T1000 (cell line): ENCODE measurements around the gene ZBTB42.
"Not testable (repeated sequence)": the region's sequence is repeated elsewhere in the genome, so short reads cannot be mapped to it uniquely, and the experiment has no call there.

ENCODE experiments used
- DNase-seq: peaks from one replicate; lab custom pipeline; 2025; ENCODE audit warnings: mixed read lengths; lab: John Stamatoyannopoulos, UW

ZBTB42 gene

DNA sequence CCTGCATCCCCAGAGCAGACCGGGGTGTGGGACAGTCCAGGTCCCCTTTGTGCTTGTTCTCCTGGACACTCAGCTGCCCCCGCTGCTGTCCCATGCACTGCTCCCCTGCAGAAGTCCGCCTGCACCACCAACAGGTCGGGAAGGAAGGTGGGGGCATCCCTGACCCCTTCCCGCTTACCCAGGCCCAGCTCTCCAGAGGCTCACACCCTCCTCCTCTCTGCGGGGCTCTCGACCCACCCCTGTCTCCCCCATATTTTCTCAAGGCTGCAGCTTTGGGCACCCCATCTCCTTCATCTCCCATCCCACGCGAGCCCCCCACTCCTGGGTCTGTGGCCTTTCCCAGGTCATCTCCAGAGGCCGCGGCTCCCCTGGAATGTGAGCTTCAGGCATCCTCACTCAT is 9.4 kb downstream of the ZBTB42 start:
- DNase-seq, result no peak

- DNase-seq, result no peak
Observed at GRCh38 chr14:104813286-104813685, 12.4 kb downstream of the ZBTB42 start.

DNA sequence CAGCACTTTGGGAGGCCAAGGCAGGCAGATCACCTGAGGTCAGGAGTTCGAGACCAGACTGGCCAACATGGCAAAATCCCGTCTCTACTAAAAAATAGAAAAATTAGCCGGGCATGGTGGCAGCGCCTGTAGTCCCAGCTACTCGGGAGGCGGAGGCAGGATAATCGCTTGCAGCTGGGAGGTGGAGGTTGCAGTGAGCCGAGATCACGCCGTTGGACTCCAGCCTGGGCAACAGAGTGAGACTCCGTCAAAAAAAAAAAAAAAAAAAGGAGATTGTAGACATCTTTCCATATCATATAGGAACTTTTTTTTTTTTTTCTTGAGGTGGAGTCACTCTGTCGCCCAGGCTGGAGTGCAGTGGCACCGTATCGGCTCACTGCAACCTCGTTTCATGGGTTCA is 13.8 kb downstream of the ZBTB42 start:
- DNase-seq, result not testable (repeated sequence)

- DNase-seq, result no peak
Observed at GRCh38 chr14:104816616-104816884, 15.6 kb downstream of the ZBTB42 start.

DNA sequence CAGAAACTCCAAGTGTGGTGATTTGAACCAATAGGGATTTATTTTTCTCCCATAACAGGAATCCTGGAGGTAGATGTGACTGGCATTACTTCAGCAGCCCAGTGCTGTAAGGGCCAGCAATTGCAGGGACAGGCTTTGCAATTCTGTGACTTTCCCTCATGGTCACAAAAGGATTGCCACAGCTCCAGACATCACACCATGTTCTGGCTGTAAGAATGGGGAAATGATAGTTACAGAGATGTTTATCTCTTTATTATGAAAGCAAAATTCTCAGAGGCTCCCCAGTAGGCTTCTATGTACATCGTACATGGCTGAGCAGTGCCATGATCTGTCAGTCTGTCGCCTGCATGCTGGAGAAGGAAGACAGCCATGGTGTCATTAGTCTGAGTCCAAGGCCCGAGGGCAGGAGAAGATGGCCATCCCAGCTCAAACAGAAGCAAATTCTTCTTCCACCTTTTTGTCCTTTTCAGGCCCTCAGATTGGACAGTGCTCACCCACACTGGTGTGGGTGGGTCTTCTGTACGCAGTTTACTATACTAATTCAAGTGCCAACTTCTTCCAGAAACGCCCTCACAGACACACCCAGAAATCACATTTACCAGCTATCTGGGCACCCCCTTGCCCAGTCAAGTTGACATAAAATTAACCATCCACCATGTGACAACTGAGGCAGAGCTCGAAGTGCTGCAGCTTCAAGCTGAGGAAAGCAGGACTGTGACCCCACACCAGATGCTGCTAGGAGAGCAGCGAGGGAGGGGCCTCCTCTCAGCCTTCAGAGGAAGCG is 17.2 kb downstream of the ZBTB42 start:
- DNase-seq, result no peak

DNA sequence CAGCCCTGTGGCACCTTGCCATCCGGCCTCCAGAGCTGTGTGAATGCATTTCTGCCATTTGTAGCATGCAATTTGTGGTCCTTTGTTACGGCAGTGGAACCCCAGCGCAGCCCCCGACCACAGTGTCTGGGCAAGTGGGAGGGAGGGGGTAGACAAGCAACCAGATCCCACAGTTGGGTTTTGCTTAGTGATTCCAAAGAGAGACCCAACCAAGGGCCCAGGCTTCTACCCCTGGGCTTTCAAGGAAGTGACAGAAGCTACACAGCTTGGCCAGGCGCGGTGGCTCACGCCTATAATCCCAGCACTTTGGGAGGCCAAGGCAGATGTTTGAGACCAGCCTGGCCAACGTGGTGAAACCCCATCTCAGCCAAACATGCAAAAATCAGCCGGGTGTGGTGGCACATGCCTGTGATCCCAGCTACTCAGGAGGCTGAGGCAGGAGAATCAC is 17.8 kb downstream of the ZBTB42 start:
- no peak for DNase-seq

DNA sequence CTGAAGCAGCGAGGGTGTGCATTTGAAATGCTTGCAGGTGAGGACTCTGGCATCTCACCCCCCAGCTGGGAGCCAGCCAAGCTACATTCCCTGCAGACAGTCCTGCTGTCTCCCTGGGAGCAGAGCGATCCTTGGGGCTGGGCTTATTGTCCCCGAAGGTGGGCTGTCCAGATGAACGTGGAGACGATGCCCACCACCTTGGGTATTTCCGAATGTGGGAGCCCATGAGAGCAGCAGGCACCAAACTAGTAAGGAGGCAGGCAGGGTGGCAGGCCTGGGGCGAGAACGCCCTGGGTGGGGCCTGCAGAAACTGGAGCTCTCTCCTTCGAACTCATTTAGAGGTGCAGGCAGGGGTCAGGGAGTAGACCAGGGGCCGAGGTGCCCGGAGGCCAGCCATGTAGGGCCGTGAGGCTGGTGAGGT is 18.5 kb downstream of the ZBTB42 start:
- DNase-seq, result no peak

- DNase-seq, result no peak
Observed at GRCh38 chr14:104820669-104821228, 19.8 kb downstream of the ZBTB42 start.

GRCh38 chr14:104821229-104821945 is 20.5 kb downstream of the ZBTB42 start:
- no peak for DNase-seq

DNA sequence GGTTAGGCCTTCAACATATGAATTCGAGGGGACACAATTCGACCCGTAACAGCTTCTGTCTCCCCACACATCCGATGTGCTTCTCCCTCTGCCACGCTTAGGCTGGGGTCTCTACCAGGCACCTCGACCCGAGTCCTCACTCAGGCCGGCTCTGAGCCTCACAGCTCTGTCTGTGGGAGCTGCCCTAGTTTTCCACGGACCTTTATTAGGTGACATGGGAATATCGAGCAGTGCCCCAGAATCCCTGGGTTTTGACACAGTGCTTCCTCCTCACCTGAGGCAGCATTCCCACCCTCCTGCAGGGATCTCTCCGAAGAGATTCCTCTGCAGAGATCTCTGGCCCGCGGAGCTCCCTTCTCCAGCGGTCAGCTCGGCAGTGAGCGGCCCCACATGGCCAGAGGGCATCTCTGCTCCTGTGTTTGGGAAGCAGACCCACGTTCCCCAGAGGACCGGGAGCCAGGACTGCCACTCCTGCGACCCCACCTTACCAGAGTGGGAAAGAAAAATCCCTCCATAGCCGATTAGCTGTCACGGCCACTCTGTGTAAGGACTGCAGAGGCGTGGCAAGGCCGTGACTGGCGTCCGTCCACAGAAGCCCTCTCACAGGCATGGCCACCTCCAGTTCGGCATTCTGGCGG is 21.2 kb downstream of the ZBTB42 start:
- no peak for DNase-seq

DNA sequence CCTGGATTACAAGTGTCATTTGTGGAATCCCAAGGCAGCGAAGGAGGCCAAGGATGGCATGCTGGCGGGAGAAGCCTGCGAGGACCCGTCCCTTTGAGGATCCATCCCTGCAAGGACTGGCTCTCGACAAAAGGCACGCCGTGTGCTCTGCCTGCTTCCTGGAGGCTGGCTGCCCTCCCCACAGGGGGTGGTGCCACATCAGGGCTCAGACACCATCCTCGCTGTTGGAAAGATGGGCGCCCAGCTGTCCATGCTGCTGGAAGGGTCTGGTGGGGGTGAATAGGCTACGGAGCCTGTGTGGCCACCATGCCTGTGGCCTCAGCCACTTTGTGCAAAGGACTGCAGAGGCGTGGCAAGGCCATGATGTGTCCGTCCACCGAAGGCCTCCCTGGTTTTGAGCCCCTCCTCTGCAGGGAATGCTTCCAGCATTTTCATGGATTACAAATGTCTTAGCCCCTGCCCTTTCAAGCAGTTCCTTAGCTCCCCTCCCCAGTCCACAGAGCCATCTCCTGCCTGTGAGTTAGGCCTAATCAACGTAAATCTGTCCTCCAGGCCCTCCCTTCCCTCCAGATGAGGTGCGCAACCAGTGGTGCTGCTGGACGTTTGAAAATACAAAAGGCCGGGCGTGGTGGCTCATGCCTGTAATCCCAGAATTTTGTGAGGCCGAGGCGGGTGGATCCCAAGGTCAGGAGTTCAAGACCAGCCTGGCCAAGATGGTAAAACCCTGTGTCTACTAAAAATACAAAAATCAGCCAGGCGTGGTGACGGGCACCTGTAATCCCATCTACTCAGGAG is 22.1 kb downstream of the ZBTB42 start:
- DNase-seq, result no peak

GRCh38 chr14:104824353-104824997 is 23.6 kb downstream of the ZBTB42 start:
- no peak for DNase-seq

- DNase-seq, result peak; percentile 78
Observed at GRCh38 chr14:104826189-104826860, 25.4 kb downstream of the ZBTB42 start.

DNA sequence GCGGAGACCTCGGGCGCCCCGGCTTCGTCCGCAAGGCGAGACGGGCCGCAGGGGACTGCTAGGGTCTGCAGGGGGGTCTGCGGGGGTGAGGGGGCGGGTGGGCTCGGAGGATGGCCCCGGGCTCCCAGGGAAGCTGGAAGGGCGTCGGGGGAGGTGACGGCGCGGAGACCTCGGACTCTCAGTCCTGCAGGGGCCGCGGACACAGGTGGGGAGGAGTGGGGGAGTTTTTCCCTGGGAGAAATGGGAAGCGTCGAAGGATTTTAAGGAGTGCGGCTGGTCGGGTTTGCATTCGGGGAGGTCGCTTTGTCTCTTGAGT is 25.9 kb downstream of the ZBTB42 start:
- DNase-seq, result no peak

GRCh38 chr14:104827177-104828055 is 26.5 kb downstream of the ZBTB42 start:
- no peak for DNase-seq

GRCh38 chr14:104830781-104831180 is 29.9 kb downstream of the ZBTB42 start:
- no peak for DNase-seq

DNA sequence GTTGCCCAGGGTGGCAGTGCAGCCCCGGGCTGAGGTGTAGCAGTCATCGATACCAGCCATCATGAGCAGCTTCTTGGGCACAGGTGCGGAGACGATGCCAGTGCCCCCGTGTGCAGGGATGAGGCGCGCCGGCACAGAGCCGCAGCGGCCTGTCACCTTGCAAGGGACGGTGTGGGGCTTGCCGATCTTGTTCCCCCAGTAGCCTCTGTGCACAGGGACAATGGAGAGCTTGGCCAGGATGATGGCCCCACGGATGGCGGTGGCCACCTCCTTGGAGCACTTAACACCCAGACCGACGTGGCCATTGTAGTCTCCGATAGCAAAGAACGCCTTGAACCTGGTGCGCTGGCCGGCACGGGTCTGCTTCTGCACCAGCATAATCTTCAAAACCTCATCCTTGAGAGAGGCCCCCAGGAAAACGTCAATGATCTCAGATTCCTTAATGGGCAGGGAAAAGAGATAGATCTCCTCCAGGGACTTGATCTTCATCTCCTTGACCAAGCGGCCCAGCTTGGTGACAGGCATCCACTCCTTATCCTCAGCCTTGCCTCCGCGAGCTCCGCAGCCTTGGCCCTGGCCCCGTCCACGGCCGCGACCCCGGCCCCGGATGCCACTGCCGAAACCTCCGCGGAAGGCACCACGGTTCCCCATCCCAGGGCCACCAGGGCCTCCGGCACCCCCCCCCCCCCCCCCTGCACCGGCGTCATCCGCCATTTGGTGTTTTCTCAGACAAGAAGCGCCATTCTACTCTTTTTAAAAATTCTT is 35.5 kb downstream of the ZBTB42 start:
- DNase-seq, result not testable (repeated sequence)

DNA sequence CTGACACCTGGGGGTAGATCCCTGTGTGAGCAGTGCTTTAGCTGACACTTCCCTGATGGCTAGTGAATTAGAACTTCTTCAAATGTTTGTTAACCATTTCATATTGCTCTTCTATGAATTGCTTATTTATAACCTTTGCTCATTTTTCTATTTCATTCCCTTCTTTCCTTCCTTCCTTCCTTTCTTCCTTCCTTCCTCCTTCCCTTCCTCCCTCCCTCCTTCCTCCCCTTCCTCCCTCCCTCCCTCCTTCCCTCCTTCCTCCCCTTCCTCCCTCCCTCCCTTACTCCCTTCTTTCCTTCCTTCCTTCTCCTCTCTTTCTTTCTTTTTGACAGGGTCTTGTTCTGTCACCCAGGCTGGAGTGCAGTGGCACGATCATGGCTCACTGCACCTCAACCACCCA is 40.8 kb downstream of the ZBTB42 start:
- no peak for DNase-seq

DNA sequence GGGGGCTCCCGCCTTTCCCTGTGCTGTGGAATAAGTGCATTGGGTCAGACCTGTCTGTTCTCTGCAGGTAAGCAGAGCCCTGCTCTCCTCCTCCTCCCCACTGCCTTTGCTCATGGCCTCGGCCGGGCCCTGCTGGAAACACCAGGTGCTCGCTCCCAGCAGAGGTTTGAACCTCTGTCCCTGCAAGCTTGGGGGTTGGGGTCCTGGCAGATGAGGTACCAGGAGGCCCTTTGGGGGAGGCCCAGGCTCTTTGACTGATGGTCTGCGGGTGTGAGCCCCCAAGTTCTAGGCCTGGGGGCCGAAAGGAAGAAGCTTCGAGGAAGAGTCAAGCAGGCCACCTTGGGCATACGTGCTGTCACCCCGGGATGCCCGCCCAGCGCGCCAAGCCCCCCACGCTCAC is 42.1 kb downstream of the ZBTB42 start:
- DNase-seq, result no peak
